NCI-H510A (cell line): Measurements from ENCODE around the gene CCDC92.

Experiments
- DNase-seq: peaks from one replicate; lab custom pipeline; 2025; lab: John Stamatoyannopoulos, UW

Gene CCDC92

GRCh38 chr12:123888989-123889388, 83.6 kb downstream of the CCDC92 start:
- no peak for DNase-seq

- DNase-seq: no peak
Measured at GRCh38 chr12:123886931-123887582, 85.6 kb downstream of the CCDC92 start.

- DNase-seq: no peak
Measured at GRCh38 chr12:123886258-123886657, 86.4 kb downstream of the CCDC92 start.
